Stimulated activated naive B cell treated with anti-CD40 and anti-IgM and Interleukin-4, amounts not matched to agents 10 μg/mL and 1 μg/mL and 100 μg/mL, for 72 hours (primary cell): ENCODE measurements around the gene GUCA2B.

ENCODE experiments used
- ATAC-seq, 2 donors: fragments of 150-1000 bp; cut with Tn5 transposase; replicated peaks; 2 replicates each; pipeline ENCODE4 v1.10.0; 2021; ENCODE audit warnings: moderate library complexity in 1 of 2
- DNase-seq: peaks from one replicate; pipeline ENCODE4 v3.0.0; 2021
- H3K27ac Mint-ChIP-seq: one replicate; pipeline ENCODE4 v1.8.0; 2022; ENCODE audit warnings: mild to moderate bottlenecking, mixed read lengths
- H3K27me3 Mint-ChIP-seq, 2 donors: one replicate each; pipeline ENCODE4 v1.8.0; 2022; ENCODE audit warnings: mixed read lengths in 2 of 2
- H3K36me3 Mint-ChIP-seq, 2 donors: one replicate each; pipeline ENCODE4 v1.8.0; 2022; ENCODE audit warnings: mixed read lengths in 2 of 2, mild to moderate bottlenecking in 1 of 2
- H3K4me1 Mint-ChIP-seq, 2 donors: one replicate each; pipeline ENCODE4 v1.8.0; 2022; ENCODE audit warnings: mixed read lengths in 2 of 2, mild to moderate bottlenecking in 1 of 2
- H3K4me3 Mint-ChIP-seq, 2 donors: one replicate each; pipeline ENCODE4 v1.8.0; 2022; ENCODE audit warnings: mild to moderate bottlenecking in 2 of 2, mixed read lengths in 2 of 2, moderate library complexity in 1 of 2
- H3K9me3 Mint-ChIP-seq, 2 donors: one replicate each; pipeline ENCODE4 v1.8.0; 2022; ENCODE audit warnings: mixed read lengths in 2 of 2, mild to moderate bottlenecking in 1 of 2

The GUCA2B gene

DNA sequence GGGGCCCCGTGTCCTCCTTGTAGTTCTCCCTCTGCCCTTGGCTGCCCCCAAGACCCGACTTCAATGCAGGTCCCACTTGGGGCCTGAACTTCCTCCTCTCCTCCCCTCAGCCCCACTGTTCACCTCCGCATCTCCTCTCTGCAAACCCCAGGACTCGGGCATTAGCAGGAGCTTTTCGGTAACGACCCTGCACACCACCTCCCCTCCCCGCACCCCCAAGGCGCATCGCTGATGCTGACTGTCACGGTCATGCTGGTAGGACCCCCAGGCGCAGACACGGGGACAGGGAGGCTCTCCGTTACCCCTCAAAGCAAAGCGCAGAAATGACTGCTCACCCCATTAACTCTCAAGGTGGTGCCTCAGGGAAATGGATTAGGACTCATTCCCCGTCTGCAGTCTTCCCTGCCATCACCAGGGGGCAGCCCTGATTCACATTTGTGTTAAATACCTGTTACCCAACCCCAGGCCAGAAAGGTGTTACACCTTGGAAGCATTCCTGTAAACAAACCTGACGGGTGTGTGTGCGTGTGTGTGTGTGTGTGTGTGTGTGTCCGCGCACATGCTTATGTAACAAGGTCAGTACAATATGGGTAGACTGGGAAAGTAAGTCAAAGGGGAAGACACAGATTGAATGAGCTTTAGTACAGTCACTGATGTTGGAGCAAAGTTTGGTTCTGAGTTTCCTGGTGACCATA lies 6.4 kb upstream of the GUCA2B start:
- peaks cover 24% of the 10 kb centered on the region in 2 donors for H3K27me3 Mint-ChIP-seq
- no peak overlapping the region for H3K27ac Mint-ChIP-seq
- H3K36me3 Mint-ChIP-seq, result no peaks in the 10 kb centered on the region
- no peak overlapping the region for H3K4me3 Mint-ChIP-seq
- H3K9me3 Mint-ChIP-seq, result no peaks in the 10 kb centered on the region
- ATAC-seq (peak; percentile 82), DNase-seq (peak; percentile 50)
- H3K4me1 Mint-ChIP-seq, result peaks cover 0 to 7% of the 10 kb centered on the region in 2 donors

DNA sequence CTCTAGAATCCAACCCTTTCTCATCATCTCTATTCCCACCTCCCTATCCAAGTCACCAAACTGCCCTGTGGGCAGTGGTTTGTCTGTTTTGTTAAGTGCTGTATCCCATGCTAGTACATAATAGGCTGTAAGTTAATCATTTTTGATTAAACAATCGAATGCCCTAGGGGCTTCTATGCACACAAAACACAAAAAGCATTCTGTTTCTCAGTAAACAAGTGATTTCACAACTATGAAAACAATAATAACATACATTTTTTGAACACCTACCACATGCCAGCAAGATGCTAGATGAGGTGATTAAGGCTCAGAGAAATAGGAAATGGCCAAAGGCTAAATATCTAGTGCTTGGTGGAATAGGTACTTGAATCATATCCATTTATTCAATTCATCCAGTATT lies 5.0 kb upstream of the GUCA2B start:
- Mint-ChIP-seq H3K9me3 (no peaks in the 10 kb centered on the region), H3K27me3 (peaks cover 12 to 21% of the 10 kb centered on the region in 2 donors), H3K36me3 (no peaks in the 10 kb centered on the region), H3K4me1 (peaks cover 0 to 7% of the 10 kb centered on the region in 2 donors), H3K4me3 (no peak overlapping the region), H3K27ac (no peak overlapping the region)
- ATAC-seq, result no peak
- no peak for DNase-seq

DNA sequence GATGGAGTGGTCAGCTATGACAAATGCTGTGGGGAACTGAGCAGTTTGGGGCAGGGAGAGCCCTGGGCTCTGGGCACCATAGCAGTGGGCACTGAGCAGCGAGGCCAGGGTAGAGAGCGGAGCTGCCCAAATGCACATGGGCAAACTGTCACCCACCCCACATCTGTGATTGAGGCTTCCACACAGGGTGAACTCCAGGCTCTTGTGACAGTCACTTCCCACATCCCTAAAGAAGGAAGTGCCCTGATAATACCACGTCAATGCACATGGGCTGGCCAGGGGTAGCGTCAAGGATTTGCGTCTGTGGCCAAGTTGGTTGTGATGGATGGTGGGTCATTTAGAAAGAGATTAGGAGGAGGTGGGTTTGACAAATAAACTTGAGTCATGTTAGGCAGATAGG lies 2.6 kb upstream of the GUCA2B start:
- Mint-ChIP-seq H3K27ac (no peak overlapping the region), H3K9me3 (no peaks in the 10 kb centered on the region), H3K36me3 (no peaks in the 10 kb centered on the region), H3K4me1 (peaks cover 0 to 2% of the 10 kb centered on the region in 2 donors), H3K27me3 (peaks cover 11 to 18% of the 10 kb centered on the region in 2 donors), H3K4me3 (no peak overlapping the region)
- ATAC-seq (no peak), DNase-seq (no peak)

DNA sequence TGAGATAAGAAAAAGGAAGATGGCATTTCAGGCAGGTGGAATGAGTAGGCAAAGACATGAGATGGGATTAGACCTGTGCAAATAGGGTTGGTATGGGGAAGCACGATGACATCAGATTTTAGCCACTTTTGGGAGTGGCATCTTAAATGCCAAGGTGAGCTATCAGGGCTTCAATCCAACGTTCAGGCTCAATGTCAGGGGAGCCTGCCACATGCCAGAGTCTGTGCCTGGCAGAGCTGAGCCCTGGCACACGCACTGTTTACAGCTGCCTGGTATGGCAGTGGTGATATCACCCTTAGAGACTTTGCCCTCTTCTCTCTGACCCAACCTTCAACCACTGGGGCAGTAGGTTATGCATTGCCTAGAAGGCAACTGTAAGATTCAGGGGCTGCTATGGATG lies 1.1 kb upstream of the GUCA2B start:
- DNase-seq (no peak), ATAC-seq (no peak)
- H3K27ac Mint-ChIP-seq, result no peak overlapping the region
- no peak overlapping the region for H3K4me3 Mint-ChIP-seq
- no peaks in the 10 kb centered on the region for H3K36me3 Mint-ChIP-seq
- peaks cover 0 to 2% of the 10 kb centered on the region in 2 donors for H3K4me1 Mint-ChIP-seq
- H3K27me3 Mint-ChIP-seq, result peaks cover 11 to 18% of the 10 kb centered on the region in 2 donors
- H3K9me3 Mint-ChIP-seq, result no peaks in the 10 kb centered on the region

DNA sequence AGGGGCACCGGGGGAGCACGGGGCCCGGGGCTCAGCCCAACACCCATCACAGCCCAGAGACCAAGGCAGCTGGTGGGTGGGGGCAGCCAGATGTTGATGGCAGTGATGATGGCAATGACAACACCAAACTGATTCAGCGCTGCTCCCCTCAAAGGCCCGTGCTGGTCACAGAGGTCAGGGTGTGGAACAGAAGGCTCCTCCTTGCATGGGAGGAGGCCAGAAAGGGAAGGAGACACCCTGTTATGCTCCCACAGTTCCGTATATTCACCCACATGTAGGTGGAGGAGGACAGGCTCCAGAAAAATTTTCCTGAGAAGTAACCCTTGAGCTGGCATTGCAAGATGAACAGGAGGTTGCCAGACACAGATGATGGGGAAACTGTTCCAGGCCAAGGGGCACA lies 414 bp downstream of the GUCA2B start:
- H3K4me1 Mint-ChIP-seq, result peaks cover 2 to 5% of the 10 kb centered on the region in 2 donors
- peaks cover 11 to 18% of the 10 kb centered on the region in 2 donors for H3K27me3 Mint-ChIP-seq
- no peaks in the 10 kb centered on the region for H3K9me3 Mint-ChIP-seq
- no peak for DNase-seq
- H3K36me3 Mint-ChIP-seq, result no peaks in the 10 kb centered on the region
- no peak for ATAC-seq
- no peak overlapping the region for H3K4me3 Mint-ChIP-seq
- H3K27ac Mint-ChIP-seq, result no peak overlapping the region

DNA sequence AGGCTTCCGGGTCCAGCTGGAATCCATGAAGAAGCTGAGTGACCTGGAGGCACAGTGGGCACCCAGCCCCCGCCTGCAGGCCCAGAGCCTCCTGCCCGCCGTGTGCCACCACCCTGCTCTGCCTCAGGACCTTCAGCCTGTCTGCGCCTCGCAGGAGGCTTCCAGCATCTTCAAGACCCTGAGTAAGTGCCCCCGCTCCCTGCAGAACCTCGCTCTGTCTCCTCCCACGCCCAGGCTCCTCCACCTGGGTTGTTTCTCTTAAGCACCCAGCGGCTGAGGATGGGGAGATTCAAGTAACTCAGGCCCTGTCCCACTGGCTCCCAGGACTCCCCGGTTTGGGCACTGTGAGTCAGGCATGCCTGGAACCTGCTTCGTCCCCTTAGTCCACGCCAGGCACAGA lies 1.5 kb downstream of the GUCA2B start:
- H3K4me3 Mint-ChIP-seq, result no peak overlapping the region
- H3K36me3 Mint-ChIP-seq, result no peaks in the 10 kb centered on the region
- ATAC-seq (no peak), DNase-seq (no peak)
- H3K27ac Mint-ChIP-seq, result no peak overlapping the region
- H3K9me3 Mint-ChIP-seq, result no peaks in the 10 kb centered on the region
- H3K4me1 Mint-ChIP-seq, result peaks cover 2 to 5% of the 10 kb centered on the region in 2 donors
- H3K27me3 Mint-ChIP-seq, result peaks cover 15 to 16% of the 10 kb centered on the region in 2 donors

DNA sequence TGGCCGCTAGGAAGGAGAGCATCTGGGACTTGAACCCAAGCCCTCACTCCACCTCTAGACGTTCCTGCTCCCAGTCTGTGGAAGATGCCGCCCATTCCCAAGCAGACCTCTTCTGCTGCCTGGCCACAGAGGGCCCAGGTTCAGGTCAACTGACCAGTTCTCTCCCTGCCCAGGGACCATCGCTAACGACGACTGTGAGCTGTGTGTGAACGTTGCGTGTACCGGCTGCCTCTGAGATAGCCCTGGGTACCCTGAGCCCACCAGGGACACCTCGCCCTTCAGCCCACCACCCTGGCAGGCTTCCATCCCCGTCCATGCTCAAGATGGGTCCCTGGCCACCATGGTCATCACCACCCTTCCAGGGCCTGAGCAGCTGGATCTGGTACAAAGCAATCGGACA lies 2.2 kb downstream of the GUCA2B start:
- Mint-ChIP-seq H3K27ac (no peak overlapping the region), H3K9me3 (no peaks in the 10 kb centered on the region), H3K4me1 (peaks cover 2 to 5% of the 10 kb centered on the region in 2 donors), H3K4me3 (no peak overlapping the region), H3K27me3 (peaks cover 9 to 12% of the 10 kb centered on the region in 2 donors), H3K36me3 (no peaks in the 10 kb centered on the region)
- no peak for ATAC-seq
- DNase-seq, result no peak

DNA sequence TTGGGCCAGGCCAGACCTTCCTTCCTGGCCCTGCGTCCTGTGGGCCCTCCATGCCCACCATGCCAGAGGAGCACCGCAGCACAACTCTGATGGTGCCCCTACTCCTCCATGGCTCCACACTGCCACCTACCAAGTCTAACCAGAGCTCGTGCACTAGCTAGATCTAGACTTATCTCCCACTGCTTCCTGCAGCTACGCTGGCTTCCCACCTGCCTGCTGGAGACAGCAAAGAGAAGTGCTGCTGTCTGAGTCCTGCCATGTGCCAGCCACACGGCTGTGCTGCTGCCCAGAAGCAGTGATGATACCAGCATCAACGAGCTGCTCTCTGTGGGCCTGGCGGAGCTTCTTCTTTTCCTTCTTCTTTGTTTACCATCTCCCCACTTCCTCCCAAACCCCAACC lies 4.5 kb downstream of the GUCA2B start:
- H3K27ac Mint-ChIP-seq, result no peak overlapping the region
- peaks cover 7 to 11% of the 10 kb centered on the region in 2 donors for H3K27me3 Mint-ChIP-seq
- DNase-seq (no peak), ATAC-seq (peak; percentile 45 to 46)
- no peak overlapping the region for H3K4me3 Mint-ChIP-seq
- H3K4me1 Mint-ChIP-seq, result peaks cover 2 to 5% of the 10 kb centered on the region in 2 donors
- no peaks in the 10 kb centered on the region for H3K36me3 Mint-ChIP-seq
- H3K9me3 Mint-ChIP-seq, result peaks cover 3 to 5% of the 10 kb centered on the region in 2 donors

DNA sequence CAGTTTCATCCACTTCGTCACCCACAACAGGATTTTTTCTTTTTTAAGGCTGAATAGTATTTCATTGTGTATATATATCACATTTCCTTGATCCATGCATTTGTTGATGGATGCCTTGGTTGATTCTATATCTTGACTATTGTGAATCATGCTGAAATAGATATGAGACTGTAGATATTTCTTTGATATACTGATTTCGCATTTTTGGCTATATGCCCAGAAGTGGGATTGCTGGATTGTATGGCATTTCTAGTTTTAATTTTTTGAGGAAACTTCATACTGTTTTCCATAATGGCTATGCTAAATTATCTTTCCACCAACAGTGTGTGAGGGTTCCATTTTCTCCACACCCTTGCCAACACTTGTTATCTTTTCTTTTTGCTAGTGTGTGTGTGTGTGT lies 5.0 kb downstream of the GUCA2B start:
- ATAC-seq, result no peak
- Mint-ChIP-seq H3K36me3 (no peaks in the 10 kb centered on the region), H3K4me3 (no peak overlapping the region), H3K27ac (no peak overlapping the region), H3K4me1 (peaks cover 2 to 5% of the 10 kb centered on the region in 2 donors), H3K27me3 (peaks cover 7 to 11% of the 10 kb centered on the region in 2 donors), H3K9me3 (peaks cover 3 to 5% of the 10 kb centered on the region in 2 donors)
- DNase-seq, result no peak

DNA sequence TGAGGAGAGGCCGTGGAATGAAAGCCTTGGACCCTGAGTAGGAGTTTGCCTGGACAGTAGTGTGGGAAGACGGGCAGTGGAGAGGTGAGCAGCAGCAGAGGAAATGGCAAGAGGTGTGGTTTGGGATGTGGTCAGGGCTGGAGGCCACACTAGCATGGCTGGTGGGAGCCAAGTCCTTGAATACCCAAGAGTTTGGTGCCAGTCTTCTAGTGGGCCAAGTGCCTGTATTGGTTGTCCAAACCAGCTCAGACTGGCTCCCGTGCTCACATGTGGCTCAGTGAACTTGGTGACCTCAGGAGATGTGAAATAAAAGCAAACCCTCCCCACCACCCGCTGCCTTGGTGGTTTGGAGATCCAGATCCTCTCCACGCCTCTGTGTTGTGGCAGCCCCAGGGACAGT lies 9.0 kb downstream of the GUCA2B start:
- no peaks in the 10 kb centered on the region for H3K36me3 Mint-ChIP-seq
- ATAC-seq (no peak), DNase-seq (no peak)
- peaks cover 12 to 15% of the 10 kb centered on the region in 2 donors for H3K27me3 Mint-ChIP-seq
- H3K9me3 Mint-ChIP-seq, result peaks cover 3 to 5% of the 10 kb centered on the region in 2 donors
- H3K4me3 Mint-ChIP-seq, result no peak overlapping the region
- H3K27ac Mint-ChIP-seq, result no peak overlapping the region
- peaks cover 2 to 5% of the 10 kb centered on the region in 2 donors for H3K4me1 Mint-ChIP-seq

DNA sequence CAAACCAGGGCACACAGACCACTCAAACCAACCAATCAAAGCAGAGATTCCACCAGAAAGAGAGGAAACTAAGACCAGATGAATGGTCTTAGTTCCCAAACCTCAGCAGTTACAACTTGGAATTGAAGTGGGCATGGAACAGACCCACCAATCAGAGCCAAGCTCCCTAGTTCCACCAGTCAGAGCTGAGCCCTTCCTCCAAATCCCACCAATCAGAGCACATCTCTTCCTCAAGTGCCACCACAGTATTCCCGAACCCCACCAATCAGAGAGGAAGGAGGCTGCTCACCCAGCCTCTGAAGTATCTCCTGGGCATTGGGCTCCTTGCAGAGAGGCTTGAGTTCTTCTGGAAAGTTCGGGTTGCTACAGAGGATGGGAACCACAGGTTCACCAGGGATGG lies 9.9 kb downstream of the GUCA2B start:
- Mint-ChIP-seq H3K36me3 (no peaks in the 10 kb centered on the region), H3K27me3 (peaks cover 12 to 19% of the 10 kb centered on the region in 2 donors), H3K9me3 (peaks cover 3 to 5% of the 10 kb centered on the region in 2 donors), H3K27ac (no peak overlapping the region), H3K4me3 (no peak overlapping the region), H3K4me1 (peaks cover 0 to 4% of the 10 kb centered on the region in 2 donors)
- ATAC-seq, result no peak
- no peak for DNase-seq

DNA sequence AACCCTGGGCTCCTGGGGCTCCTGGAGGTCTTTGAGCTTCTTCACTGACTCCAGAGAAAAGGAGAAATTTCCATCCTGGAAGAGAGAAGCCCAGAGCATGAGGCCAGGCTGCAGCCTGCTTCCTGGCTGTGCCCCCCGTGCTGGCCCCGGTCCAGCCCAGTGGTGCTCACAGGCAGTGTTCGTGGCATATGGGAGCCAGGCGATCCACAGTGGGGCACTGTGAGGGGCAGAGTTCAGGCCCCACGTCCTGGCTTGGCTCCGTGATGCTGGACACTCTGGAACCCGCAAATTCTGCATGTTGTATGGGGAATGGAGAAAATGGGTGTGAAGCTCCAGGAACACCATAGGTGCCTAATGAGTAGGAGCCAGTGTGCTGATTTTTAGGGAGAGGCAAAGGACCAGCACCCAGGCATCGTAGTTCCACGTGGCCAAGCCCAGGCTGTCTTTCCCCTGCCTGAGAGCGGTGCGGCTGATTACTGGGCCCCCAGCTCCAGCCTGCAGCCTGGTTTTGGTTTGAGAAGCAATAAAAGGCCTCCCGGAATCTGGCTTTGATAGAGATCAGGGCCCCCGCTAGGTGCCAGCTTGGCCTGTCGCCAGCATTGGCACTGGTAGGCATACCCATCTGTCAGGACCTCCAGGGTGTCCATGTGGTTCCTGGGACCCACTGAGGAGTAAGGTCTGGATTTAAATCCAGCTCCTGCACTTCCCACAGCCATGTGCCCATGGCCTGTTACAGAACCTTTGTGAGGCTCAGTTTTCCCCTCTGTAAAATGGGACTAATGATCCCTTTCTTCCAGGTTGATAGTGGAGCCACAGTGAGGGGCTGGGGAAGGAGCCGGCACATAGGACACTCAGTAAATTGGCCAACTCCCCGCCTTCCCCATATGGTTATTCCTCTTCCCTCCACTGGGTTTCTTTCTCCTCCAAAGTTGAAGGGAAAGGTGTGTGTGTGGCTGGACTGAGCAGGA lies 10.6 kb downstream of the GUCA2B start:
- Mint-ChIP-seq H3K27me3 (peaks cover 12 to 19% of the 10 kb centered on the region in 2 donors), H3K4me1 (peaks cover 0 to 9% of the 10 kb centered on the region in 2 donors), H3K4me3 (no peak overlapping the region), H3K27ac (no peak overlapping the region), H3K9me3 (peaks cover 3 to 5% of the 10 kb centered on the region in 2 donors), H3K36me3 (no peaks in the 10 kb centered on the region)
- no peak for ATAC-seq
- DNase-seq, result no peak

DNA sequence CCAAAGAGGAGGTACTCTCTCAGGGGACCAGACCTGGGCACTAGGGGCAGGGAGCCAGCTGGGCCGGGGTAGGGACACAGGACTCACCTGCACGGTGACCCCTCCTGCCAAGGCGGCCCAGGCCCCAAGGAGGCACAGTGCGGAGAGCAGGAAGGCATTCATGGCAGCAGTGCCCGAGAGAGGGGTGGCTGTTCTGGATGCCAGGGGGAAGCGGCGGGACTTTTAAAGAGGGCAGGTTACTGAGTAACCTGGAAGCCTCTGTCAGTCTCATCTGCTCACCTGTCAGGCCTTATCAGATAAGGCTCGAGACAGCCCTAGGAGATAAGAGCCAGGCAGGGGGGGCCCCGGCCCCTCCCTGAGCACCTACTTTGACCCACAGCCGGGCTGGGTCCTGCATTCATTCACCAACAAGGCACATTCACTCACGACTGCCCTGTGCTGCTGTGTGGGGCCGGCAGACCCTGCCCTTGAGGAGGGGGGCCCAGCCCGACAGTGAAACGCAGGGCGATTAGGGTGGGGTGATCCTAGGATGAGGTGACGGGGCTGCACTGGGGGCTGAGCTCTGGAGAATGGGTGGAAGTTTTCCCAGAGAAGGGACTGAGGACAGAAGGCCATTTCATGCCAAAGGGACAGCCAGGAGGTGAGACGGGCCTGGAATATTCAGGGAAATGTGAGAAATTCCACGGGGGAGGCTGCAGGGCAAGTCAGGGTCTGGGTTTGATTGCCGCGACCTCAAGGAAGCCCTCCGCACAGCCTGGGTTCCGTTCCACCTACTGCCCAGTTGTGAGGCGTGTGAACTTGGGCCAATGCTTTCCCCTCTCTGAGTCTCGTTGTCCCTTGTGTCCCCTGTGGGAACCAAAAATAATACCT lies 11.6 kb downstream of the GUCA2B start, which contains the start of gene GUCA2A:
TSS of gene GUCA2A (minus strand) at position 195 of the 870 bp plus-strand sequence. CDS start at position 162, 33 bp downstream.
- H3K4me1 Mint-ChIP-seq, result peaks cover 0 to 9% of the 10 kb centered on the region in 2 donors
- H3K27ac Mint-ChIP-seq, result no peak within 1 kb of the TSS
- H3K4me3 Mint-ChIP-seq, result no peak within 1 kb of the TSS
- no peak for ATAC-seq
- DNase-seq, result no peak
- H3K36me3 Mint-ChIP-seq, result no peaks in the 10 kb centered on the region
- peaks cover 3 to 5% of the 10 kb centered on the region in 2 donors for H3K9me3 Mint-ChIP-seq
- H3K27me3 Mint-ChIP-seq, result peaks cover 6 to 19% of the 10 kb centered on the region in 2 donors
